Stimulated activated CD4-positive, alpha-beta T cell treated with anti-CD3 and anti-CD28 coated beads, Interleukin-12 subunit alpha, Interleukin-12 subunit beta, amount 100 ng/mL, for 48 hours (primary cell): Measurements from ENCODE around the gene RAB18.
"Not testable (repeated sequence)": the region's sequence is repeated elsewhere in the genome, so short reads cannot be mapped to it uniquely, and the experiment has no call there.

Source experiments
- DNase-seq, 3 donors: peaks; one replicate each; pipeline ENCODE4 v3.0.0-alpha.2; 2020; ENCODE audit warnings: low read depth in 2 of 3, low spot score in 1 of 3

RAB18 gene

DNA sequence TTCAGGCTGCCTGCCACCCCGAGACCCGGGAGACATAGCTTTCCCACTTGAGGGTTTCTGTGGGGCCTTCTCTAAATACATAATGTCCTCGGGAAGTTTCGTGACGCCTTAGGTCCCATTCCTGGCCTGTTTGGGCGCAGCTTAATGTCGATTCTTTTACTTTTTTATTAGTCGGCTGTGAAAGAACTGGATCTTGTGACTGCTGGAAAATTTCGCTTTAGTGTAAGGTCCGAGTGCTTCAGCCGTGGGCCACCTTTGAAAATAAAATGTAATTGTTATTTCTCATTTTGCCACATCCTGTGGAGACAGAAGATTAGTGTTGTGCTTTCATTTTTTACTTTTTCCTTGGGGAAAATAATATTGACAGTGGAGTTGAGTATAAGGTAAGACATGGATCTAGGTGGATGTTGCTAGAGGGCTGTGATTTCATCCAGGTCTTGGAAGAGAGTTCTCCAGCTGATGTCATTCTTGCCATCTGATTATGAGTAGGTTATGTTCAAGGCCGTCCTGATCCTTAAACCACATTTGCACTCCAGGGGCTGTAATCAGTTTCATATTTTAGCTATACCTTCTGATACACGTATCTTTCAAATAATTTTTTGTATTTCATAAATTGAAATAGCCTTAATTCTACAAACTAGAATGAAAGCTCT lies 830 bp downstream of the RAB18 start:
- no peak for DNase-seq

DNA sequence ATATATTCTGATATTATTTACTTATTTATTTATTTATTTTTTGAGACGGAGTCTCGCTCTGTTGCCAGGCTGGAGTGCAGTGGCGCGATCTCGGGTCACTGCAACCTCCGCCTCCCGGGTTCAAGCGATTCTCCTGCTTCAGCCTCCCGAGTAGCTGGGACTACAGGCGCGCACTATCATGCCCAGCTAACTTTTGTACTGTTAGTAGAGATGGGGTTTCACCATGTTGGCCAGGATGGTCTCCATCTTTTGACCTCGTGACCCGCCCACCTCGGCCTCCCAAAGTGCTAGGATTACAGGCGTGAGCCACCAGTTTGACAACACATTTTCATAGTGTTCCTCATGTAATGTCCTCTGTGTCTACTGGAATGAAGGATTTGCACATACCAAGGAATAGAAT lies 1.4 kb downstream of the RAB18 start:
- not testable (repeated sequence) for DNase-seq

DNA sequence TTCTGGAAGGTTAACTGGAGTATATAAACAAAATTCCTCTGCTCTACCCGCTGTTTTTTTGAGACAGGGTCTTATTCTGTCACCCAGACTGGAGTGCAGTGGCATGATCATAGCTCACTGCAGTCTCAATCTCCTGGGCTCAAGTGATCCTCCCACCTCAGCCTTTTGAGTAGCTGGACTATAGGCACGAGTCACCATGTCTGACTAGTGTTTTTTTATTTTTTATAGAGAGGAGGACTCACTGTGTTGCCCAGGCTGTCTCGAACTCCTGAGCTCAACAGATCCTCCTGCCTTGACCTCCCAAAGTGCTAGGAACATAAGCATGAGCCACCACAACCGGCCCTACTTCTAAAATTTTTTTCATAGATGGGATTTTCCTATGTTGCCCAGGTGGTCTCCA lies 2.2 kb downstream of the RAB18 start:
- no peak for DNase-seq

DNA sequence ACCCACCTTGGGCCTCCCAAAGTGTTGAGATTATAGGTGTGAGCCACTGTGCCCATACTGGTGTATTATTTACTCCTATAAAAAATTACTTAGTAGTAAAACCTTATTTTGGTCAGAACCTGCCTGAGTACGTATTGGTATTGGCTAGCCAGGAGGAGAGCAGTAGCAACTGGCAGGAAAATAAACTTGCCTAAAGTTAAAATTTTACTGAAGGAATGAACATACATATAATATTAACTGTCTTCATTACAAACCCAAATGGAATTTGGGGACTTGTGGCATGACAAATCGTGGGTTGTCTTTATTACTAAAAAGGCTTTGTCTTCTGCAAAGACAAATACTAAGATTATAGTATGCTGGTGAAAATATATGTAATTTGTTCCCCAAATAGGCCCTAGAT lies 8.4 kb downstream of the RAB18 start:
- no peak for DNase-seq

DNA sequence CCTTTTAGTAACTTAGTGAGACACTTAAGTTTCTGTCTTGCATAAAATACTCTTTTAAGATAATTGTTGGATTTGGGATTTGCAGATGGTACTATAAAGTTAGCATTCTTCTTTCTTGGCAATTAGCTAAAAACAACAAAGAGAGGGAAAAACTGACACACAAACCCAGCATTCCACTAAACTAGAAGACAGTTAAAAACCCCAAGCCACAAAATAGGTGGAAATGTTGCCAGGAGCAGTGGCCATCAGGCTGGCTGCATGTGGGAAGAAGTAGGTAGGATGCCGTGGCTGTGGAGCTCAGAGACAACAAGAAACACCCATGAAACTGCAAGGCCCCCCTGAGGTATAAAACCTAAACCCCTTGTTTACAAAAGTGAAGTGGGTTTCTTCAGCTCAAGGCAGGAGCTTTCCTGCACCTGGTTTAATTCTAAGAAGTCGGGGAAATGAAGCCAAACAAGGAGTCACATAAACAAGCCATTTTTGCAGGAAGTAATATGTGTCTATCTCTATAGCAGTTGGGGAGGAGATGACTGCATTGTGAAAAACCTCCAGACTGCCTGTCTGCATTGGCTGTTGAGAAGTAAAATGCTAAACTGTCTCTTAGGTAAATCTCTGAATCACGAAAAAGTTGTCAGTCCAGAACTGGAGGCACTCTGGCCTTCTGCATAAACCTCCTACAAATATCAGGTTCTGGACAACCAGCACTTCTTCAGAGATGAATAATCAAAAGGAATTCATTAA lies 9.5 kb downstream of the RAB18 start:
- no peak for DNase-seq

DNA sequence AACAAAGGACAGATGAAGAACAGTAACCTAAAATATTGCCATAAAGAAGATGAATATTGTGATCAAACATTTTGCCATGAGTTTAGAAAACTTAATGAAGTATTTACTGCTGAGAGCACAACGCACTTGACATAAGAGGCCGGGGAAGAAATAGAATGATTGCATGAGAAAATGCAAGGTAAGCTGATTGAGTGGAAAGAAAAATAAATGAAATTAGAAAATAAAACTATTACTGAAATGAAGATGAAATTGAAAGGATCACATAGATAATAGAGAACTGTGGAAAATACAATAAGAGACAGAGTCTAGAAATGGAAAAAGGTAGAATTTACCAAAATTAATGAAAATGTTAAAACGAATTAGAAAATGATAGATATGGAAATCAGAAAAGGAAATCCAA lies 10.1 kb downstream of the RAB18 start:
- no peak for DNase-seq

DNA sequence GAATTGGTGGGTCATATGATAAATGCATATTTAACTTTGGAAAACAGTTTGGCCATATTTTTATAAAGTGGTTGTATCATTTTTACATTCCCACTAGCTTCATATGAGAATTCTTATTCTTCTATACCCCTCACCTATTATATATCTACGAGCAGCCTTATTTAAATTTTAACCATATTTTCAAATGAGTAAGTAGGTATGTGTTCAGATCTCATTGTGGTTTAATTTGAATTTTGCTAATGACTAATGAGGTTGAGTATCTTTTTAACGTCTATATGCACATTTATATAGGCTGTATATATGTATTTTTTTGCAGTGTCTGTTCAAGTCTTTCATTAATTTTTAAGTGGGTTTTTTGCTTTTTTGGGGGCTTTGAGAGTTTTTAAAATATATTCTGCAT lies 14.2 kb downstream of the RAB18 start:
- no peak for DNase-seq

DNA sequence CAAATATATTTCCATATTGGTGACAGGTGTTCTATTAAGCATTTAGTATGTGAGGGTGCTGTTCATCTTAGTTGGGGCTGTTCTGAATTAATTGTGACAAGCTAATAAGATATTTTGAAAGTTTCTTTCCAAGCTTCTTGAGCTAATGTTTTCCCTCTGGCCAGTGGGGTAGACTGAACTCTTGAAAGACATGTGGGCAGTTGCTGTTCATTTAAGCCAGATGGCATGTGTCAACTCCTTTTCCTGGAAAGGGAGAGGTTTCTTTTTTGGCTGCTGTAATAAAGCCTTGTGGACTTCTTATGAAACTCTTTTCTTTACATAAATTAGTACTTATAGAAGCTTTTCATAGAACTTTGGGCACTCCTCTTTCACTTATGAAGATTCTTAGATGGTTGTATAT lies 21.7 kb downstream of the RAB18 start:
- DNase-seq: no peak

DNA sequence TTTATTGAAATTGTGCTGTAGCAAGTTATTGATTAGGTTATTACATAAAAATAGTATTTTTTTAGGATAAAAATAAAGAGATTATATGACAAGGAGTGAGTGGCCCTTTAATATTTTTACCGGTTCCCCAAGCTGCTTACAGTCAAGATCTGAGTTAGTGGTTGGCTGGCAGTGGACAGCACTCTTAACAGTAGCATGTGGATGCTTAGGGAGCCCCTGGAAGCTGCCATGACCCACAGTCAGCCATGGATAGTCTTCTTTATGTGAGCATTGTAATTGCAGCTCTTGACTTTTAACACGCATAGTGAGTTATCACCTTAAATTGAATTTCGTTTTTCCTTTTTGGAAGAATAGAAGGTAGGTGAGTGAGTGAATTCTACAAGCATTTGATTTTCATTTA lies 22.1 kb downstream of the RAB18 start:
- DNase-seq: no peak

DNA sequence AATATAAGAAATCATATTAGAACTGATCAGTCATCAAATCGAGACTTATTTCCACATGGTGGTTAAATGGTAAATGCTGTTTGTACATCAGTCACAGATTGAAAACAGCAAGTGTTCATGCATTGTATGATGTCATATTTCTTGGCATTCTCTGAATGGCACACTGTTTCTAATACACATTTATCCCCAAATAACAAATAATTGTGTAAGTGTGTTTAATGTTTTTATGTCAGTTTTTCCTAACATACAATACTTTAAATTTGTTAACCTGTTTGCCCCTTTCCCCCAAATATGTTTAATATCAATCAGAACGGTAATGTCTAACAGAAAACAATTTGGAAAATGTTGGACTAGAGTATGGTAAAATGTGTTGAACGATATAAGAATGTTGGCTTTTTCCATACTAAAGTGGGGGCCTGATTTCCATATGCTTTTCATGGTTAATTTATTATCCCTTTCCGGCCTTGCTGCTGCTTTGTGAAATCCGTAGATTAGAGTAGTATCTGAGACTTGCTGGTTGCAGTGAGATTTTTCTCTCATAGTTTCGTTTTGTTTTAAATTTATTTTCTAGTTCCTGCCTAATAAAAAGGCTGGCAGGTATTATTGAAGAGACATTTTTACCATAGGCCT lies 23.7 kb downstream of the RAB18 start:
- DNase-seq: no peak

DNA sequence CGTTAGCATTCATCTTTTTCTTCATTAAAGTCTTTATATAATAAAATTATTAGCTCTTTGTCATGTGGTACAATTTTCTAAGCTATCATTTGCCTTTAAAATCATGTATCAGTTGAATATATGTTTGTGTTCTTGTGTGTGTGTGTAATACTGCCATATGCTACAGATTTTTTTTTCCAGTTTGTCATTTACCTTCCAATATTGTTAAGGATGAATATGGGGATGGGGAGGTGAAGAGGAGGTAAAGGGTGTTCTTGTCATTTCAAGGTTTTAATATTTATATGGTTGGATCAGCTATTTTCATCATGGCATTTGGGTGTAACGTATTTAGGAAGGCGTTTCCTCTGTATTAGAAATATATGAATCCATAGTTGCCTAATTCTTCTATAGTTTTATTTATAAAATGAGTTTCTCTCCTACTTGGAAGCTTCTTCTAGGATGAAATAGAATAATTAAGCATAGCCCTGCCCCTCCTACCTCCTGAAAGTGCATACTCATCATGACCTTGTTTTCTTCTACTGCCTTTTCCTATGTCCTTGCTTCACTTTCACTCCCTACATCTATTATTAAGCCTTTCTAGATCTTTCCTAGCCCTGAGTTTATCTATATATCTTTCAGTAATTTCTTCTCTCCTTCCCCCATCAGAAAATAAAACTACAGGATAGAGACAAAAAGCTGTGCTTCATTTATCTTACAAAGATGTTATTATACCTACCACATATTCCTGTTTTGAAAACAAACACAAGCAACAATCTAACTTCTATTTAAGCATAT lies 25.1 kb downstream of the RAB18 start:
- DNase-seq: no peak

DNA sequence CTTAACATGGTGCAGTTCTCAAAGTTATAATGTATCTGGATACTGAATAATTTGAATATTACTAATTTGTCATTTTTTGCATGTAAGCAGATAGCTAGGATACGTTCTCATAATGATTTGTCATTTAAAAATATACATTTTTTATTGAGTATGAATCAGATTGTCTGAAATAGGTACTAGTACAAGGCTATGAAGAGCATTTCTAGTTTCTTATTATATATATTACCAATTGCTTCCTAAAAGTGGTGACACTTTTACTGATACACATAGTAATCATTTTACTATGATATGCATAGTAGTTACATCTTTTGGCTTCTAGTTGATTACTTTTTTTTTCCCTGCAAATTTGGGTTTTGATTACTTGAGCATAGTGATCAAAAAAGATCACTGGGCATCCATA lies 26.4 kb downstream of the RAB18 start:
- DNase-seq: no peak

DNA sequence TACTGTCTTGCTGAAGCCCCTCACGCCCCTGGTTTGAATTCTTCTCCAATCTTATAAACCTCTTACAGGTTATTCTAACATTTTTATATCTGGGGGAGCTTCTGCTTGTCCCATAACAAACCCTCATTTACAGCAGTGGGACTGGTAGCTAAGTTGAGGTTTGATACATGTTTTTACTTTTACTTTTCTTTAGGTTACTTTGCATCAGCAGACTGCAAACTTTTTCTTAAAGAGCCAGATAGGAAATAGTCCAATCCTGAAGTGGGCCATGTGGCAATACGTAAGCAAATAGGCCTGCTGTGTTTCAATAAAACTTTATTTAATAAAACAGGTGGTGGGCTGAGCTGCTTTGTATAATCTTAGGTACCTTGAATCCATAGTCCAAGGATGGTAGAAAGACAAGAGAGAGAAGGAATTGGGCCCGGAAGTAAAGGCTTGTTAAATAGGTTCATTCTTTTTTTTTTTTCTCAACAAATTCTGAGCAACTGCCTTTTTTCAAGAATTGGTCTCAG lies 27.3 kb downstream of the RAB18 start:
- DNase-seq: no peak

DNA sequence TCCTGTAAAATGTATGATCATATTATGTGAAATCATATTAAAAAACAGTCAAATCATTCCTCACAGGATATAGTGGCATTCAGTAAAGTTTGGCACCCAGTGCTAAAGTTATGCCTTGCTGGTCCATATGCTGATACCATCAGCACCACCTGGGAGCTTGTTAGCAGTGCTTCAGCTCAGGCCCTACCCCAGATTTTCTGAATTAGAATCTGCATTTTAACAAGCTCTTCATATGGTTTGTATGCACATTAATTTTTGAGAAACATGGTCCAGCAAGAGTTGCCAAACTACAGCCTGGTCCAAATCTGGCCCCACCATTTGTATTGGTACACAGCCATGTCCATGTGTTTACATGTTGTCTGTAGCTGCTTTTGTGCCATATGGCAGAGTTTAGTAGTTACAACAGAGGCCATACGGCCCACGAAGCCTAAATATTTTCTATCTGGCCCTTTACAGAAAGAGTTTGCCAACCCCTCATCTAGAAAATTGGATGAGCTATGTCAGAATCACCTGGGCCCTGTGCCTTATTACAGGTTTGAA lies 30.1 kb downstream of the RAB18 start:
- DNase-seq: no peak

DNA sequence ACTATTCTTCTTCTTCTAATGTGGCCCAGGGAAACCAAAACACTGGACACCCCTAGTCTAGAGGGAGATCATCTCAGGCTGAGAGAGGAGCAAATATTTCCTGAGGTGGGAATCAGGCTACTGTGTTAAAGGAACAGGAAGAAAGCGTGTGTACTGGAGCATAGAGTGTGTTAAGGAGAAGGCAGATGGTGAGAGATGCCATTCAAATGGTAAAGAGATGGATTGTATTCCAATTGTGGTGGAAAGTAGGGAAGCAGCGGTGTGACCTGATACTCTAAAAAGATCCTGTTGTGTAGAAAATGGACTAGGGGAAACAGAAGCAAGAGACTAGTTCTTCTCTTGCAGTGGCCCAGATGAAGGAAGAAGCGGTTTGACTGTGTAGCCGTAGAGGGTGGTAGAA lies 31.2 kb downstream of the RAB18 start:
- DNase-seq: no peak

DNA sequence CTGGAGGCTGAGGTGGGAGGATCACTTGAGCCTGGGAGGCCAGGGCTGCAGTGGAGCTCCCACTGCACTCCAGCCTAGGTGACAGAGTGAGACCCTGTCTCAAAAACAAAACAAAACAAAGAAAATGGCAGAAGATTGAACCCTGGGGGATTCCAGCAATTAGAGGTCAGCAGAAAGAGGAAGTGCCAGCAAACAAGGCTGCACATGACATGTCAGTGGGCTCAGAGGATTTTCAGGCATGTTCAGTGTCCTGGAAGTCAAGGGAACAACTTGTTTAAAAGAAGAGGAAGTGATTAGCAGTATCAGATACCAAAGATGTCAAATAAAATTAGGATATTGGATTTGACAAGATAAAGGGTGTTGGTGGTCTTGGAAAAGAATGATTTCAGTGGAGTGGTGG lies 32.3 kb downstream of the RAB18 start:
- no peak for DNase-seq

DNA sequence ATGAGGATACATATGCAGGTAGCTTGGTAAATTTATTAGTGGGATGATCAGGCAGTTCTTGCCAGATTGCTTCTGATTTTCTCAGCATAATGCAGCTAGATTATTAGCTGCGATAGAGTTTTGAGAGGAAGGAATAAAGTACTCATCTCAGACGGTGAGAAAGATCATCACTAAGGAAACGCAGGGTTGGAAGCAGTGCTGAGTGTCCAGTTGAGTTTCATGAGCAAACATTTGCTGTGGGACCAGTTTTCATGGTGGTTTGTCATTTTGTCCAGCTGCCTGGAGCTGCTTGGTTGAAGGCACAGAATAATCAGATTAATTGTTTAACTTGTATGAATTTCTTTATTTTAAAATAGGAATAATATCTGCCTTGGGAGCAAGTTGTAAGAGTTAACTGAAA lies 33.1 kb downstream of the RAB18 start:
- DNase-seq: no peak

DNA sequence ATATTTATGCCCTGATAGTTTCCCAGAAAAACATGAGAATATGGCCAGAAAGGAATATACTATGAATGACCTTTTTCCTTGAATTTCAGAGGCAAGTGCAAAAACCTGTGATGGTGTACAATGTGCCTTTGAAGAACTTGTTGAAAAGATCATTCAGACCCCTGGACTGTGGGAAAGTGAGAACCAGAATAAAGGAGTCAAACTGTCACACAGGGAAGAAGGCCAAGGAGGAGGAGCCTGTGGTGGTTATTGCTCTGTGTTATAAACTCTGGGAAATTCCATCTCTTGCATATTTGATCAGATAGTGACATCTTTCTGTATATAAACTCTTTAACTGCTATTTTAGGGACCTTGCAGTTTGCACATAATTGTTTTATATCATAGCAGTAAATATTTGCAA lies 33.7 kb downstream of the RAB18 start:
- DNase-seq: no peak

DNA sequence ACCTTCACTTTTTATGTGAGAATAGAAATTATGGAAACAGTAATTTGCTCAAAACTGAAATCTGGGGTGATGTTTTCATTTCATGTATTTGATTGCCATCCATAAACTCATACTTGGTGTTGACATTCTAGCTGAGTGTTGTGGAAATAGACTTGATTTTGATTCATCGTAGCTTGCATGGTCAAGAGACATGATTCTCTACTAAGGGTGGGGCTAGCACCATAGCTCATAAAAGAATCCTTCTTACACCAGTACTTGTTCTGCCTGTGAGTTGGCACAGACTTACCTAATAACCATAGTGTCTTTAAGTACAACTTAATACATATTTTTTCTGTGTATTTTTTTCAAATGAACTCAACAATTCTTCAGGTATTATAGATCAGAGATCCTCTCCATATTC lies 36.6 kb downstream of the RAB18 start:
- no peak for DNase-seq

DNA sequence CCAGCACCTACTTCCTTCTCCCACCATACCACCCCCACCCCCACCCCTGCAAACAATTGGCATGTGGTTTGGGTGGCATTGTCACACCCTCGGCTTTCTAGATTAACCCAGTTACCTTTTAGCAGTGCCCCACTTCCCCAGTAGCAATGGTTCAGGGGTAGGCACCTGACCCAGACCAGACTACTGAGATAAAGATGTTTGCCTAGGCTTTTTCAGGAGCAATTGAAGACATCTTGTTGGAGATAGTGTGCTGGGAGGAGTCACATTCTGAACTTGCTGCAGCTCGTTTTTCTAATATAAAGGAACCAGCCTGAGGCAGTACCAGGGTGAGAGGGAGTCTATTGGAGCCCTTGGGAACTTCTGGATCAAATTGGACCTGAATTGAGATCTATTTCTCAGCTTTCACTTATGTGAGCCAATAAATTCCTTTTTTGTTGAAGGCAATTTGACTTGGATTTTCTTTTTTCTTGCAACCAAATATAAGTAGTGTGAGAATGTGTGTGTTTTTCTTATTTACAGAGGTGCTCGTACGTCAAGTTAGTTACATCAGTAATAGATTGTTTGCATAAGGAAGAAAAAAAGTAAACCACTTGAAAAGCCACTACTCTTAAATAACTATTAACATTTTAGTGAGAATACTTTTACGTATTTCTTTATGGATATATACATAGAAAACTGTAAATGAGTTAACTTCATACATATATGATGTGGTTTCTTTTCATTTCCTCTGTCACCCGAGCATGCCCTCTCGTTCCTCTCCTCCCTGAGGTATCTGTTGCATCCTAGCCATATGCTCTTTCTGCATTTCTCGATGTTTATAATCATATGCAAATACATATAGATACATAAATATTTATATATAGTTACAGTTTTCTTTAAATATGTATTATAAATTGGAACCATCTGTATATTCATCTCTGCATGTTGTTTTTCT lies 38.0 kb downstream of the RAB18 start:
- no peak for DNase-seq
